SU-DHL-6 (cell line): ENCODE measurements around the gene SLC6A11.

Source experiments
- EZH2phosphoT487 ChIP-seq: fragments of 200-600 bp; sonication (generic), shearing (Covaris generic); conservative IDR thresholded peaks from 2 replicates; pipeline ENCODE4 v1.6.1; 2018; ENCODE audit warnings: mild to moderate bottlenecking, antibody characterized with exemption, low read length, moderate library complexity, mixed read lengths
- TF ChIP-seq, protein P1 (sequence below): fragments of 200-600 bp; sonication (generic); IDR thresholded peaks from one replicate; pipeline ENCODE4 v1.5.1; 2017; ENCODE audit warnings: antibody characterized with exemption, mild to moderate bottlenecking, low read length, moderate library complexity; ENCODE audit not compliant: insufficient read depth, poor library complexity, severe bottlenecking

DNA sequence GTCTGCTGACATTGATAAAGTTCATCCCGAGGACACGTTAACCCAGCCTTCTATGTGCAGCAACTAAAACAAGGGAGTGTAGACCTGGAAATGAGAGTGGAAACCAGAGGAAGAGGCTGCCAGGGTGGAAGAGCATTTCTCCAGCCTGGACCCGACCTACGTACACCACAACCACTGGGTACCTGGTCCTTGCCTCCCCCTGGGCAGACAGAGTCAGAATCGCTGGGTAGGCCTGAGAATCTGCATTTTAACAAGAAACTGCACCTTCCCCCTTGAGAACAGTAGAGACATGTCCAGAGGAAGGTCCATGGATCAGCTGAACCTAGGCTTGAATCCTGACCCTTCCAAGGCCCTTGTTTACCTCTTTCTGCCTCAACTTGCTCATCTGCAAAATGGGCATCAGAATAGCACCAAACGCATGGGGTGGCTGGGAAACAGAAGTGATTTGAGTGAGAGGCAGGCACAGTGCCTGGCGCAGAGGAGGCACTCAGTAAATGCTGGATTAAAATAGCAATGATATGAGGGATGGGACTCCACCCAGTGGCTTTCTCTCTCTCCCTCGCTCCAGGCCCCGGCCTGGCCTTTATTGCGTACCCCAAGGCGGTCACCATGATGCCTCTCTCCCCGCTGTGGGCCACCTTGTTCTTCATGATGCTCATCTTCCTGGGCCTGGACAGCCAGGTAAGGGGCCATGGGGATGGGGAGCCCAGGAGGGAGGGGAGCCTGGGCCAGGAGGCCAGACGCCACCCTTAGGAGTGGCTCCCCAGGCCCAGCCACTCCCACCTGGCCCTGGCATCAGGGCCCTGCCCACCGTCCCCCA, 109.6 kb downstream of the SLC6A11 start:
- TF ChIP-seq, protein P1, sequence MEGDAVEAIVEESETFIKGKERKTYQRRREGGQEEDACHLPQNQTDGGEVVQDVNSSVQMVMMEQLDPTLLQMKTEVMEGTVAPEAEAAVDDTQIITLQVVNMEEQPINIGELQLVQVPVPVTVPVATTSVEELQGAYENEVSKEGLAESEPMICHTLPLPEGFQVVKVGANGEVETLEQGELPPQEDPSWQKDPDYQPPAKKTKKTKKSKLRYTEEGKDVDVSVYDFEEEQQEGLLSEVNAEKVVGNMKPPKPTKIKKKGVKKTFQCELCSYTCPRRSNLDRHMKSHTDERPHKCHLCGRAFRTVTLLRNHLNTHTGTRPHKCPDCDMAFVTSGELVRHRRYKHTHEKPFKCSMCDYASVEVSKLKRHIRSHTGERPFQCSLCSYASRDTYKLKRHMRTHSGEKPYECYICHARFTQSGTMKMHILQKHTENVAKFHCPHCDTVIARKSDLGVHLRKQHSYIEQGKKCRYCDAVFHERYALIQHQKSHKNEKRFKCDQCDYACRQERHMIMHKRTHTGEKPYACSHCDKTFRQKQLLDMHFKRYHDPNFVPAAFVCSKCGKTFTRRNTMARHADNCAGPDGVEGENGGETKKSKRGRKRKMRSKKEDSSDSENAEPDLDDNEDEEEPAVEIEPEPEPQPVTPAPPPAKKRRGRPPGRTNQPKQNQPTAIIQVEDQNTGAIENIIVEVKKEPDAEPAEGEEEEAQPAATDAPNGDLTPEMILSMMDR: no peak
- no peak for TF ChIP-seq EZH2phosphoT487
